ENCODE results near the gene SLFN11.
"Not testable (repeated sequence)": the region's sequence is repeated elsewhere in the genome, so short reads cannot be mapped to it uniquely, and the experiment has no call there.

Gene SLFN11

GRCh38 chr17:35337364-35337763, 36.1 kb downstream of the SLFN11 start:
- H3K36me3 ChIP-seq (ENCODE audit: low read length): no peaks in the 10 kb centered on the region
- H3K79me2 ChIP-seq (ENCODE audit: insufficient read depth, low read length): no peaks in the 10 kb centered on the region
- H3K9me2 ChIP-seq (replicated peaks; ENCODE audit: insufficient read depth, low read length): no peaks in the 10 kb centered on the region
- no peak overlapping the region for H3K4me2 ChIP-seq (ENCODE audit: low read depth, low read length, poor library complexity, severe bottlenecking)
- H2AFZ ChIP-seq (ENCODE audit: low read depth, low read length, severe bottlenecking): no peak overlapping the region
- H3K27ac ChIP-seq (ENCODE audit: low read depth, low read length): no peak overlapping the region
- H3F3A ChIP-seq (ENCODE audit: insufficient read depth): no peaks in the 10 kb centered on the region
- no peaks in the 10 kb centered on the region for H3K27me3 ChIP-seq (ENCODE audit: low read length)
- H4K20me1 ChIP-seq (ENCODE audit: low read depth, low read length): no peaks in the 10 kb centered on the region
- TF ChIP-seq EZH2phosphoT487 (conservative IDR thresholded peaks at IDR 0.05; ENCODE audit: low read length): no peak
- no peak for TF ChIP-seq CTCF (IDR thresholded peaks at IDR 0.05; ENCODE audit: insufficient read depth, low read length, poor library complexity, severe bottlenecking)
- H3K4me3 ChIP-seq (ENCODE audit: insufficient read depth, low read length, poor library complexity, severe bottlenecking): no peak overlapping the region
- H3K9ac ChIP-seq (ENCODE audit: low read length): no peak overlapping the region
- H3K9me3 ChIP-seq (ENCODE audit: insufficient read depth, low read length): peaks cover 16% of the 10 kb centered on the region

GRCh38 chr17:35333578-35333977, 39.8 kb downstream of the SLFN11 start:
- not testable (repeated sequence) for H3K27me3 ChIP-seq (ENCODE audit: low read length)

GRCh38 chr17:35322749-35323148, 50.7 kb downstream of the SLFN11 start:
- no peaks in the 10 kb centered on the region for H3K27me3 ChIP-seq (ENCODE audit: low read length)
- no peaks in the 10 kb centered on the region for H3F3A ChIP-seq (ENCODE audit: insufficient read depth)
- no peak overlapping the region for H3K27ac ChIP-seq (ENCODE audit: low read depth, low read length)
- no peak overlapping the region for H2AFZ ChIP-seq (ENCODE audit: low read depth, low read length, severe bottlenecking)
- H3K36me3 ChIP-seq (ENCODE audit: low read length): no peaks in the 10 kb centered on the region
- no peak overlapping the region for H3K4me2 ChIP-seq (ENCODE audit: low read depth, low read length, poor library complexity, severe bottlenecking)
- no peak overlapping the region for H3K4me3 ChIP-seq (ENCODE audit: insufficient read depth, low read length, poor library complexity, severe bottlenecking)
- no peaks in the 10 kb centered on the region for H4K20me1 ChIP-seq (ENCODE audit: low read depth, low read length)
- TF ChIP-seq EZH2phosphoT487 (conservative IDR thresholded peaks at IDR 0.05; ENCODE audit: low read length) (no peak), CTCF (IDR thresholded peaks at IDR 0.05; ENCODE audit: insufficient read depth, low read length, poor library complexity, severe bottlenecking) (no peak)
- H3K9me3 ChIP-seq (ENCODE audit: insufficient read depth, low read length): peaks cover 14% of the 10 kb centered on the region; the same call in 1 of the 2 replicates
- H3K9ac ChIP-seq (ENCODE audit: low read length): no peak overlapping the region
- H3K79me2 ChIP-seq (ENCODE audit: insufficient read depth, low read length): no peaks in the 10 kb centered on the region
- no peaks in the 10 kb centered on the region for H3K9me2 ChIP-seq (replicated peaks; ENCODE audit: insufficient read depth, low read length)

More at GRCh38 chr17:35333578-35333977, 39.8 kb downstream of the SLFN11 start:
- not testable (repeated sequence) for H3K4me2 ChIP-seq (ENCODE audit: low read depth, low read length, poor library complexity, severe bottlenecking); H3K9me3 ChIP-seq (ENCODE audit: insufficient read depth, low read length); H3K36me3 ChIP-seq (ENCODE audit: low read length); H3F3A ChIP-seq (ENCODE audit: insufficient read depth); H3K79me2 ChIP-seq (ENCODE audit: insufficient read depth, low read length); H3K27ac ChIP-seq (ENCODE audit: low read depth, low read length); H2AFZ ChIP-seq (ENCODE audit: low read depth, low read length, severe bottlenecking); H3K4me3 ChIP-seq (ENCODE audit: insufficient read depth, low read length, poor library complexity, severe bottlenecking); H3K9ac ChIP-seq (ENCODE audit: low read length); H3K9me2 ChIP-seq (replicated peaks; ENCODE audit: insufficient read depth, low read length); H4K20me1 ChIP-seq (ENCODE audit: low read depth, low read length)

- Histone ChIP-seq H3K79me2 (ENCODE audit: insufficient read depth, low read length) (no peaks in the 10 kb centered on the region), H3K9ac (ENCODE audit: low read length) (no peak overlapping the region), H3K9me2 (replicated peaks; ENCODE audit: insufficient read depth, low read length) (no peaks in the 10 kb centered on the region), H3K27ac (ENCODE audit: low read depth, low read length) (no peak overlapping the region), H3K36me3 (ENCODE audit: low read length) (no peaks in the 10 kb centered on the region), H3K27me3 (ENCODE audit: low read length) (no peaks in the 10 kb centered on the region), H3K4me2 (ENCODE audit: low read depth, low read length, poor library complexity, severe bottlenecking) (no peak overlapping the region), H2AFZ (ENCODE audit: low read depth, low read length, severe bottlenecking) (no peak overlapping the region), H4K20me1 (ENCODE audit: low read depth, low read length) (no peaks in the 10 kb centered on the region), H3K4me3 (ENCODE audit: insufficient read depth, low read length, poor library complexity, severe bottlenecking) (no peak overlapping the region), H3K9me3 (ENCODE audit: insufficient read depth, low read length) (no peaks in the 10 kb centered on the region), H3F3A (ENCODE audit: insufficient read depth) (no peaks in the 10 kb centered on the region)
- TF ChIP-seq EZH2phosphoT487 (conservative IDR thresholded peaks at IDR 0.05; ENCODE audit: low read length) (no peak), CTCF (IDR thresholded peaks at IDR 0.05; ENCODE audit: insufficient read depth, low read length, poor library complexity, severe bottlenecking) (no peak)
These were observed 57.5 kb downstream of the SLFN11 start for GRCh38 chr17:35315971-35316370.
